LNCaP clone FGC (cell line): ENCODE measurements around the gene RPA1.

Experiments used
- DNase-seq: peaks from one replicate; pipeline ENCODE4 v3.0.0-alpha.2; 2011; ENCODE audit warnings: low read depth
- H3K4me3 ChIP-seq: 2 replicates; pipeline ENCODE4 v1.5.1; 2011; ENCODE audit warnings: mild to moderate bottlenecking, low read depth, low read length, control low read depth
- TF ChIP-seq, protein P1 (sequence below): IDR thresholded peaks from 2 replicates; pipeline ENCODE4 v1.5.1; 2012; ENCODE audit warnings: mild to moderate bottlenecking; ENCODE audit not compliant: control insufficient read depth, insufficient read depth; ENCODE audit errors: extremely low read depth

RPA1 gene

DNA sequence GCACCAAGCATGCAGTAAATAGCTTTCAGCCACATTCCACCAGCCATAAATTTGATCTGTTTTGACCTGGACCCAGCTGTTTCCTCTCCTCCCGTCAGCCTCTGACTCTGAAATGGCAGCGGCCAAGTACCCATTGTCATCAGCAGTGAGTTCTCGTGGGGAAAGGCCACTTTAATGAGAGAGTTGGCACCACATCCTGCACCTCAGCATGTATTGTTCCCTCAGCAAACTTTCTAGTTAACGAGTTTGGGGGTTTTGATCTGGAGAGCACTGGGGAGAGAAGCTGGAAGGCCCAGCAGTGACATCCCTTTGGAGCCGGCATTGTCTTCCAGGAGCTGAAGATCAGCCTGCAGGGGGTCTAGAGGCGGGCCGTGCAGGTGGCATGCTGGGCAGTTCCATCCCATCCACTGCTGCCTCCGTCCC, 84.9 kb downstream of the RPA1 start:
- no peak overlapping the region for H3K4me3 ChIP-seq
- DNase-seq = no peak
- TF ChIP-seq, protein P1, sequence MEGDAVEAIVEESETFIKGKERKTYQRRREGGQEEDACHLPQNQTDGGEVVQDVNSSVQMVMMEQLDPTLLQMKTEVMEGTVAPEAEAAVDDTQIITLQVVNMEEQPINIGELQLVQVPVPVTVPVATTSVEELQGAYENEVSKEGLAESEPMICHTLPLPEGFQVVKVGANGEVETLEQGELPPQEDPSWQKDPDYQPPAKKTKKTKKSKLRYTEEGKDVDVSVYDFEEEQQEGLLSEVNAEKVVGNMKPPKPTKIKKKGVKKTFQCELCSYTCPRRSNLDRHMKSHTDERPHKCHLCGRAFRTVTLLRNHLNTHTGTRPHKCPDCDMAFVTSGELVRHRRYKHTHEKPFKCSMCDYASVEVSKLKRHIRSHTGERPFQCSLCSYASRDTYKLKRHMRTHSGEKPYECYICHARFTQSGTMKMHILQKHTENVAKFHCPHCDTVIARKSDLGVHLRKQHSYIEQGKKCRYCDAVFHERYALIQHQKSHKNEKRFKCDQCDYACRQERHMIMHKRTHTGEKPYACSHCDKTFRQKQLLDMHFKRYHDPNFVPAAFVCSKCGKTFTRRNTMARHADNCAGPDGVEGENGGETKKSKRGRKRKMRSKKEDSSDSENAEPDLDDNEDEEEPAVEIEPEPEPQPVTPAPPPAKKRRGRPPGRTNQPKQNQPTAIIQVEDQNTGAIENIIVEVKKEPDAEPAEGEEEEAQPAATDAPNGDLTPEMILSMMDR = no peak

DNA sequence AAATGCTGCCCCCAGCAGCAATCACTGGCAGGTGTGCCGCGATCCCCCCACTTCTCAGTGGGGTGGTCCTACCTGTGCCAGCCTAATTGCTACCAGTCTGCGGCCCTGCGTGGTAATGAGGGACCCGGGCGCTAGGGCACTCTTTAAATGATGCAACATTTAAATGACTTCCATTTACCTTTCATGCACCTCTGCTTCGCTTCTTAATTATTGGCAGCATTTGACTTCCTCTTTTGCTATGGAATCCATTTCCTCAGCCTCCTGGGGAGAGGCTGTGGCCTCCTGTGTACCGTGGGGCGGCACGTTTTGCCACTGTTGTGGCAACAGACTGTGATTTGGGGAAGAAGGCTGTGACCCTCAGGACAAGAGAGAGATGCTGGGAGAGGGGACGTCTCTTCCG, 86.1 kb downstream of the RPA1 start:
- H3K4me3 ChIP-seq = no peak overlapping the region
- TF ChIP-seq, protein P1 = no peak
- no peak for DNase-seq

DNA sequence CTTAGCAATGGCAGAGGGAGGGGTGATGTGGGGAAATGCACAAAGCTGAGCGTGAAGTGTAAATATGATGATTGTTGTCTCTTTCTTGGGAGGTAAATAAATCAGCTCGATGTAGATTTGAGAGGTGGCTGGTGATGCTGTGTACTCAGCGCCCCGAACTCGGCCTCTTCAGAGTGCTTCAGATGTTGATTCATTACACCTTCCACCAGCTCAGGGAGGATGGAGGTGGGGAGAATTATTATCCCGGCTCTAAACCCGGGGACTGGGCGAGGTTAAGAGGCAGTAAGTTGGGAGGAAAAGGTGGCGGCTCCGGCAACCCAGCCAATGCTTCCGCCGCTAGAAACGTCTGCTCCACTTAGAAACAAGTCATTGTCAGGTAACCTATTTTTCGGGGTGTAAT, 86.5 kb downstream of the RPA1 start:
- no peak overlapping the region for H3K4me3 ChIP-seq
- no peak for DNase-seq
- TF ChIP-seq, protein P1 = no peak

DNA sequence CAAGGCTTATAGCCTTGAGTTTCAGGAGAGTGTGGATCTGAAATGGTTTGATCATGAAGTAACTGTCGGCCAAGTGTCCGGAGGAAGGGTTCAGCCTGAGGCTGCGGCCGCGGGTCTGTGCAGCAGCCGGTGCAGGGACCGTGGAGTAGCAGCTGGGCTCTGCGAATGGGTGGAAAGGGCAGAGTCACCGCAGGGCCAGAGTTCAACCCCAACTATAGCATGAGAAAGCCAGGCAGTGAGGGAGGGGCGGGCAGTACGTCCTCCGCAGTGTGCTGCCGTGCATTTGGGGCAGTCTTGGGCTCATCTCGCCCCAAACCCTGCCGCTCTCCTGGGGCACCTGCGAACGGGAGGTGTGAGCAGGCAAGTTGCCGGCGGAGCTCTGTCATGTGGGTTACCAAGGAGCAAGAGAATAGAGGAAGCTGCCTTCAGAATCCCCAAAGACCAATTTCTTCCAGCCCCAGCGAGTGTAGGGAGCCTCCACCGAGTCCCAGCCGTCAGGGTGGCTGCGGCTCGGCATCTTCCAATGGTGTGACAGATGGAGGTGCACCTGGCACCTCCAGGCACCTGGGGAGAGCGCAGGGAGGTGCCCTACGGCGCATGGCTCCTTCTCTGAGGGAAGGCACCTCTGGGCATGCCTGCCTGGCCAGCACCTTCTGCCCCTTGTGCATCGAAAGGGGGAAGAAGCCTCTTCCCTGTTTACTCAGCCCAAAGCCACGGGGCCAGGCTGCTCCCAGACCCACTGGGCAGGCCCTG, 87.3 kb downstream of the RPA1 start:
- no peak overlapping the region for H3K4me3 ChIP-seq
- no peak for DNase-seq
- TF ChIP-seq, protein P1 = no peak

DNA sequence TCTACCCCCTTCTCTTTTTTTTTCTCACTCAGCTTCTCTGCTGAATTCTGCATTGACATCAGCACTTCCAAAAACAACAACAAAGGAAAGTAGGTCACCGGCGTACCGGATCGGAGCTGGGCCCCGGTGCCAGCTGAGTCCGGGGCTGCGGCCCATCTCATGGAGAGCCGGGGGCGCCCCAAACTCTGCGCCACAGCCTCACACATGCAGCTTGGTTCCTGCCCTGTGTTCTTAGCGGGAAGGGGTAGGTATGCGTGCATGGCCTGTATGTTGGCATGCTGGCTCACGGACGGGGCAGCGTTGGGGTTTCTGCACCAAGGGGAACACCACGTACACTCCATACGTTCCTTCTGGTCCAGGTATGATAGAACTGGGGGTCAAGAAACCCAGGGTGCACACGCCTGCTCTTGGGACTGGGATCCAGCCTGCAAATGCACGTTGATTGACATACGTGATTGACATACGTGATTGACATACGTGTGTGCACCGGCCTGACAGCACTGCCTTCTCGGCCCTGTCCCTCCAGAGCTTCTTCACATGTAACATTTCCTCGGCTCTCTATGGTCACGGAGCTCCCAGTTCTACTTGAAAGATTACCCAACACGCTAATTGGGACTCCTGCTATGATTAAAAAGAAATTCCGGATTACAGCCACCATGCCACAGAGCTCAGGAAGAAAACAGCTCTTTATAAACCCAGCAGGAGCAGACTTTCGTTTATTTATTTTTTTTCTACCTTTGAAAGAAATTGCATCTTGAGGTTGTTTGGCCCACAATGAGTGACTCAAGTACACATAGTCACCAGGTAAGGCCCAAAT, 88.7 kb downstream of the RPA1 start:
- TF ChIP-seq, protein P1 = no peak
- DNase-seq = no peak
- no peak overlapping the region for H3K4me3 ChIP-seq

DNA sequence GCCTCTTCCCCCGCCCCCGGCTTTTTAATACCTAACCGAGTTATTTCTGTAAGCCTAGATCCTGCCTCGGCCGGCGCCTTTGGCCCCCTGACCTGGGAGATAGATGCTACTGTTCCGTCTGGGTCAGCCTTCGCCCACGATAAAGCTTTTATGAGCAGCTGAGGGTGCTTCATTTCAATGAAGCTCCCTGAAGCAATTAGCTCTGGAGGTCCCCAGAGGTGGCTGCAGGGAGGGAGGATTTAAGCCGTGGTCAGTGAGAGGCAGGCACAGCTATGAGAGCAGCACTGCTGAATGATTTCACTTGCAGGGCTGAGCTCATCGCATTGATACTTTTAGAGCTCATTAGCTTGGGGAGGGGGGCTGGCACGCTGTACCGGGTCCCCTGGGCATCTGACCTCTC, 89.4 kb downstream of the RPA1 start:
- TF ChIP-seq, protein P1 = no peak
- no peak for DNase-seq

More for the DNA sequence above, 89.4 kb downstream of the RPA1 start:
- H3K4me3 ChIP-seq = no peak overlapping the region
